NCI-H1105 treated with DMSO at 0.1 percent for 48 hours (cell line): ENCODE results near the gene PNMA6A.
"Not testable (repeated sequence)": the region's sequence is repeated elsewhere in the genome, so short reads cannot be mapped to it uniquely, and the experiment has no call there.

Source experiments
- DNase-seq: peaks from one replicate; lab custom pipeline; 2025; lab: John Stamatoyannopoulos, UW

The PNMA6A gene

GRCh38 chrX:153075366-153075765, 3.1 kb downstream of the PNMA6A start:
- no peak for DNase-seq

GRCh38 chrX:153077437-153078135, 5.3 kb downstream of the PNMA6A start:
- not testable (repeated sequence) for DNase-seq

GRCh38 chrX:153083238-153083923, 11.1 kb downstream of the PNMA6A start:
- peak; percentile 20 for DNase-seq

- DNase-seq: no peak
These were observed 30.2 kb downstream of the PNMA6A start for GRCh38 chrX:153102418-153102817.

DNA sequence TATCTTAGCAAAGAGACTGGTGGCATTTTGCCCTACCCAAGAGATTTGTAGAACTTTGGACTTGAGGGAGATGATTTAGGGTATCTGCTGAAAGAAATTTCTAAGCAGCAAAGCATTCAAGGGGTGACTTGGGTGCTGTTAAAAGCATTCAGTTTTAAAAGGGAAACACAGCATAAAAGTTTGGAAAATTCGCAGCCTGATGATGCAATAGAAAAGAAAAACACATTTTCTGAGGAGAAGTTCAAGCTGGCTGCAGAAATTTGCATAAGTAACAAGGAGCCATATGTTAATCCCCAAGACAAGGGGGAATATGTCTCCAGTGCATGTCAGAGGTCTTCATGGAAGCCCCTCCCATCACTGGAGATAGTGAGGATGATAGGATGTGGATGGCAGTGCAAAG, 32.7 kb downstream of the PNMA6A start:
- DNase-seq: not testable (repeated sequence)

- not testable (repeated sequence) for DNase-seq
These were observed 34.0 kb downstream of the PNMA6A start for GRCh38 chrX:153106092-153106801.

DNA sequence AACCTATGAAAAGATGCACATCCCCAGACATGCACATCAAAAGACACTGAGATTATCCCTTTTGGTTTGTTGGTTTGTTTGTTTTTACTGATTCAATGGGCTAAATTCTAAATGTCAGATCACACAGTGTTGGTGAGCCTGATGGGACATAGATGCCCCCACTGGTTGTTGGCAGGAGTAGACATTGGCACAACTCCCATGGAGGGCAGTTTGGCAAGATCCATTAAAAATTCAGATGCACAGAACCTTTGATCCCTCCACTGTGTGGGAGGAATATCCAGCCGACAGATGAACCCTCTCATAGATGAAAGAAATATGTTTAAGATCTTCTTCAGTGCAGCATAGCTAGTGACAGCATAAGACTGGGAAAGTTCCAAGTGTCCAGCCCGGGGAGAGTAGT, 38.5 kb downstream of the PNMA6A start:
- DNase-seq: not testable (repeated sequence)

DNA sequence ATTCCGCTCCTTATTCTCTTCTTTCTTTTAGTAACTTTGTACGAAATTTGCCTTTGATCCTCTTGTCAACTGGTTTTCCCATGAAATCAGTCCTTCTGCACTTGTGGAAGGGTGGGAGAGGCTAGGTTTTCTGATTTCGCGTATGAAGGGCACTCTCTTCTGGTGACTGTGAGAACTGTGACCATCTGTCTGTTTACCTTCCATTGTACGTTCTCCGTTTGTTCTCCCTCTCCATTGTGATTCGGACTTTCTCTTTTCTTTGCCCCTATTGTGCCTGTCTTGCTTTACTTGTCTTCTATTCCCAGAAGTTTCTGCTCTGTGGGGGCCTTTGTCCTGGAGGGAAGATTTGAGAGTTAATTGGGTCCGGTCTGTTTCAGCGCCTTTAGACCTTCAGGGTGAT, 41.6 kb downstream of the PNMA6A start:
- not testable (repeated sequence) for DNase-seq

DNA sequence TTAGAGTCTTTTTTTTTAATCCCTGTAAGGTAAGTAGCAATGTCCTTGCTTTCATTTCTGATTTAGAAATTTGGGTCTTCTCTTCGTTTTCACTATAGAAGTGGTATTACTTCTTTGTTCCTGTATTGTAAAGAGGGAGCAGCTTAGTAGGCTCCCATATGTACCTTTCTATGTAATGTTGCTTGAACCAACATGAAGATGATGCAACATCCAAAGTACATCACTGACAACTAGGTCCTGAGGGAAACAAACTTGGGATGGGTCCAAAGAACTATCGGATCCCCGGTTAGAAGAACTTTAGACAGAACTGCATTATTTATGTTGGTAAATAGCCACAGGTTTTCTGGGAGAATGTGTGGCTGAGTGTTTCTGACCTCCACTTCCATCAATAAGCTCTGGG, 45.5 kb downstream of the PNMA6A start:
- DNase-seq: not testable (repeated sequence)

- DNase-seq: not testable (repeated sequence)
These were observed 48.0 kb downstream of the PNMA6A start for GRCh38 chrX:153120230-153120629.

DNA sequence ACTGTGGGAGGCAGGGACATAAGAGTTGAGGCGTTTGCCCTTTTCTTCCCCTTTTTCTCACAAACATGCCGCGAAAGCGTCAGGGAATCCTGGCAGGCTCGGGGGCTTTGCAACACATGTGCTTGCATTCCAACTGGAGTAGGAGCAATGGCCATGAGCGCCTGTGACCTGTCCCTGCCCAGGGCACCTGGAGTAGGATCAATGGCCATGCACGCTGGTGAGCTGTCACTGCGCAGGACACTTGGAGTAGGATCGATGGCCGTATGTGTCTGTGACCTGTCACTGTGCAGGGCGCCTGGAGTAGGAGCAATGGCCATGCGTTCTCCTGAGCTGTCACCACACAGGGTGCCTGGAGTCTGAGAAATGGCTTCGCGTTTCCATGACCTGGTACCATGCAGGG, 51.2 kb downstream of the PNMA6A start:
- DNase-seq: not testable (repeated sequence)
